GM12878 (cell line): Measurements from ENCODE around the gene DACT3. TPM values are rescaled to one million over a fixed set of nuclear protein-coding genes. Genes with fewer than 3 reads are reported as not detected.

Source experiments
- ATAC-seq: fragments of 200-7000 bp; cut with Tn5 transposase; 3 replicates; pipeline ENCODE4 v1.9.1; 2020; ENCODE audit warnings: mild to moderate bottlenecking, moderate library complexity
- BruUV-seq: library from RNA; stranded (reverse); fragments of 400-500 nt; replicated peaks from 2 replicates; lab custom pipeline; 2021; lab: Mats Ljungman, UMichigan
- CTCF ChIA-PET: fragments of 300-600 bp; sonication (Branson Sonifier 250); formaldehyde crosslinking; extraction: SDS; loops from one replicate; lab custom pipeline; 2021; ENCODE audit warnings: inconsistent platforms; lab: Yijun Ruan, JAX
- POLR2A ChIA-PET: fragments of 350-600 bp; formaldehyde crosslinking; extraction: SDS; loops from one replicate; lab custom pipeline; 2021; ENCODE audit warnings: inconsistent platforms; lab: Charles Lee
- RAD21 ChIA-PET: fragments of 300-600 bp; sonication (Branson Sonifier 250); formaldehyde crosslinking; loops from one replicate; lab custom pipeline; 2023; ENCODE audit warnings: antibody characterized with exemption; ENCODE audit not compliant: unreplicated experiment; lab: Charles Lee
- SMC1A ChIA-PET: fragments of 300-600 bp; sonication (Branson Sonifier 250); formaldehyde crosslinking; loops from one replicate; lab custom pipeline; 2023; ENCODE audit not compliant: unreplicated experiment, uncharacterized antibody; lab: Charles Lee
- DNase-seq: peaks from one replicate; pipeline ENCODE4 v3.0.0-alpha.2; 2011; ENCODE audit warnings: low read depth, low spot score
- FAIRE-seq: peaks from 3 replicates; lab custom pipeline; 2011; peaks lifted over from hg19 to GRCh38; lab: Jason Lieb, UNC
- H2AFZ ChIP-seq: 2 replicates; pipeline ENCODE4 v1.6.0; 2011; ENCODE audit warnings: low read depth, low read length, control low read depth; ENCODE audit not compliant: control insufficient read depth
- H3K27ac ChIP-seq: 2 replicates; pipeline ENCODE4 v1.5.1; 2011; ENCODE audit warnings: control low read depth; ENCODE audit not compliant: control insufficient read depth, insufficient read depth
- H3K27me3 ChIP-seq, 2 experiments: replicated peaks in 1 of 2; 2 replicates each; pipeline versions ENCODE4 v1.6.0 to v1.6.1; 2011; ENCODE audit warnings: low read length in 1 of 2; ENCODE audit not compliant: control insufficient read depth in 2 of 2, insufficient read depth in 2 of 2
- H3K36me3 ChIP-seq, 2 experiments: 2 replicates each; pipeline ENCODE4 v1.5.1; 2011; ENCODE audit warnings: low read length in 1 of 2; ENCODE audit not compliant: control insufficient read depth in 2 of 2, insufficient read depth in 2 of 2
- H3K4me1 ChIP-seq: 2 replicates; pipeline ENCODE4 v1.6.1; 2011; ENCODE audit warnings: mild to moderate bottlenecking, low read length, moderate library complexity, mixed read lengths; ENCODE audit not compliant: control insufficient read depth, insufficient read depth
- H3K4me2 ChIP-seq: 2 replicates; pipeline ENCODE4 v1.6.0; 2011; ENCODE audit warnings: control low read depth; ENCODE audit not compliant: control insufficient read depth, insufficient read depth
- H3K4me3 ChIP-seq: fragments of 200-600 bp; sonication (generic); 2 replicates; pipeline ENCODE4 v1.5.1; 2016
- H3K79me2 ChIP-seq: 2 replicates; pipeline ENCODE4 v1.6.0; 2011; ENCODE audit warnings: low read length; ENCODE audit not compliant: control insufficient read depth, insufficient read depth
- H3K9ac ChIP-seq: 2 replicates; pipeline ENCODE4 v1.8.0; 2011; ENCODE audit warnings: low read length, control low read depth, mixed read lengths; ENCODE audit not compliant: control insufficient read depth, insufficient read depth
- H3K9me3 ChIP-seq: replicated peaks from 3 replicates; pipeline ENCODE4 v1.5.1; 2011; ENCODE audit warnings: mild to moderate bottlenecking, low read length; ENCODE audit not compliant: control insufficient read depth, insufficient read depth
- H4K20me1 ChIP-seq: 2 replicates; pipeline ENCODE4 v1.6.0; 2011; ENCODE audit not compliant: control insufficient read depth, insufficient read depth
- BHLHE40 ChIP-seq, 2 experiments: fragments of 450-650 bp in 1 of 2; IDR thresholded peaks; 2 replicates each; pipeline ENCODE4 v1.6.1; 2011 to 2017; ENCODE audit warnings: low read depth in 2 of 2, borderline replicate concordance in 1 of 2, improper control_type of control experiment in 1 of 2, low read length in 1 of 2, mild to moderate bottlenecking in 1 of 2
- CHD2 ChIP-seq: IDR thresholded peaks from 2 replicates; pipeline ENCODE4 v1.6.1; 2011; ENCODE audit warnings: low read depth, low read length, improper control_type of control experiment, borderline replicate concordance
- FOXM1 ChIP-seq: IDR thresholded peaks from 2 replicates; pipeline ENCODE4 v1.6.1; 2012; ENCODE audit warnings: low read depth, mild to moderate bottlenecking, inconsistent platforms, low read length, moderate library complexity
- HDGF ChIP-seq: fragments of 450-650 bp; IDR thresholded peaks from 2 replicates; pipeline ENCODE4 v1.6.1; 2016; ENCODE audit warnings: antibody characterized with exemption
- IKZF1 ChIP-seq: fragments of 450-650 bp; conservative IDR thresholded peaks from 2 replicates; pipeline ENCODE4 v1.6.1; 2017; ENCODE audit warnings: antibody characterized with exemption, mild to moderate bottlenecking
- IKZF2 ChIP-seq, 2 experiments: fragments of 450-650 bp; IDR thresholded peaks; 2 replicates each; pipeline ENCODE4 v1.6.1; 2017; ENCODE audit warnings: mild to moderate bottlenecking in 2 of 2, moderate library complexity in 2 of 2
- MAX ChIP-seq: IDR thresholded peaks from 2 replicates; pipeline ENCODE4 v1.6.1; 2012; ENCODE audit warnings: low read depth, low read length, improper control_type of control experiment
- TARDBP ChIP-seq: IDR thresholded peaks from 2 replicates; pipeline ENCODE4 v1.6.1; 2016; ENCODE audit warnings: borderline replicate concordance
- WGBS: methylation state at CpG from one replicate; pipeline ENCODE4 v1.1.6; 2016; ENCODE audit warnings: low lambda C conversion rate; ENCODE audit not compliant: insufficient replicate concordance, insufficient coverage; ENCODE audit errors: missing lambda C conversion rate; 5-methylcytosine and 5-hydroxymethylcytosine counted together
- in situ Hi-C: fragments of 300-500 bp; cut with MboI; formaldehyde crosslinking; loops from 9 replicates; pipeline ENCODE4 v1.14.3; 2018; ENCODE audit warnings: mixed read lengths
- intact Hi-C: fragments of 100-400 bp; cut with micrococcal nuclease; formaldehyde crosslinking; loops from one replicate; pipeline ENCODE4 v1.14.2; 2022; ENCODE audit not compliant: unreplicated experiment
- polyA plus RNA-seq, 11 experiments: library from polyadenylated mRNA; depleted of rRNA in 4 of 11; unstranded in 6 of 11; stranded (reverse) in 5 of 11; fragments of >200 nt; fragmentation: Nextera tagmentation in 4 of 11; fragmentation: Illumina TruSeq in 1 of 11; extraction: Ambion mirVana in 4 of 11; extraction: Trizol in 1 of 11; gene quantifications; 1 replicate in 1 of 11; 2 replicates in 10 of 11; pipeline versions ENCODE4 v1.2.1 to v1.2.3, GENCODE V29; 2011 to 2016; ENCODE audit warnings: inconsistent platforms in 2 of 11, missing spikeins in 2 of 11, low read depth in 1 of 11
- total RNA-seq, 4 experiments: library from RNA; depleted of rRNA in 3 of 4; stranded (reverse); fragments of >200 nt in 3 of 4; fragmentation: Illumina TruSeq in 1 of 4; extraction: Trizol in 1 of 4; gene quantifications; 2 replicates each; pipeline versions ENCODE4 v1.2.1 to v1.2.3, GENCODE V29; 2013 to 2021
- TF ChIP-seq, protein P1 (sequence below): fragments of 450-650 bp; formaldehyde crosslinking; IDR thresholded peaks from 2 replicates; pipeline ENCODE4 v1.5.0; 2022; ENCODE audit warnings: mild to moderate bottlenecking, missing genetic modification characterization

DACT3 gene
- total and polyA plus RNA-seq, 10 of the 15 experiments (the other 5 are each of a cell fraction or from before 2014, with no cell fraction given) = 0.05 to 2.5 (median 0.35) TPM; not detected in 1

GRCh38 chr19:46659151-46660007 is 1.6 kb downstream of the DACT3 start:
- FAIRE-seq = no peak
- Histone ChIP-seq H3K27ac (no peak overlapping the region), H3K9me3 (no peaks in the 10 kb centered on the region), H3K4me3 (peak overlapping the region; percentile 52; the same call in 1 of the 2 replicates), H3K9ac (no peak overlapping the region; the same call in 1 of the 2 replicates), H3K4me1 (peaks cover 22% of the 10 kb centered on the region), H3K79me2 (no peaks in the 10 kb centered on the region), H2AFZ (no peak overlapping the region), H4K20me1 (no peaks in the 10 kb centered on the region), H3K4me2 (peak overlapping the region; percentile 94), H3K27me3 (peaks cover 3% of the 10 kb centered on the region in 2 experiments; a peak in 3 of 4 replicates), H3K36me3 (no peaks in the 10 kb centered on the region)
- ChIA-PET SMC1A (interaction anchor here (0.9 to 7.7 kb wide), 3 partner anchors 11 to 129 kb away, joined by 3 to 286 read pairs (median 4); partner anchors contain the start of gene PTGIR), POLR2A (interaction anchor here (0.6 to 1.6 kb wide), 7 partner anchors 37 to 157 kb away, joined by 3 to 6 read pairs (median 3); partner anchors contain the start of gene CALM3), CTCF (interaction anchor here (0.7 to 11.5 kb wide), 2 partner anchors 43 to 47 kb away, joined by 3 to 434 read pairs; no protein-coding TSS in a partner anchor), RAD21 (interaction anchor here (0.5 to 3.0 kb wide), 4 partner anchors 41 to 130 kb away, joined by 3 to 27 read pairs (median 6); no protein-coding TSS in a partner anchor)
- ATAC-seq = no peak
- intact Hi-C loops = no loop called here
- no peak for DNase-seq
- no TSS peak for BruUV-seq
- in situ Hi-C loops = loop anchor here (5.0 kb wide), 1 partner anchor 47 kb away; no protein-coding TSS in a partner anchor
- TF ChIP-seq MAX (no peak), HDGF (peak; percentile 75; the same call in 1 of the 2 replicates), FOXM1 (no peak), CHD2 (0 out of 2 replicates have a peak, but pooled peaks have one; percentile 16), TARDBP (no peak), BHLHE40 (IDR thresholded peaks at IDR 0.05; ENCODE audit: borderline replicate concordance in 1 of 2, low read depth in 2 of 2, low read length in 1 of 2) (peak in 1 of 2 experiments; percentile 11; a peak in 1 of 4 replicates), IKZF1 (peak; percentile 49), IKZF2 (IDR thresholded peaks at IDR 0.05) (peak; percentile 19 to 34; a peak in 2 of 4 replicates)
- TF ChIP-seq, protein P1, sequence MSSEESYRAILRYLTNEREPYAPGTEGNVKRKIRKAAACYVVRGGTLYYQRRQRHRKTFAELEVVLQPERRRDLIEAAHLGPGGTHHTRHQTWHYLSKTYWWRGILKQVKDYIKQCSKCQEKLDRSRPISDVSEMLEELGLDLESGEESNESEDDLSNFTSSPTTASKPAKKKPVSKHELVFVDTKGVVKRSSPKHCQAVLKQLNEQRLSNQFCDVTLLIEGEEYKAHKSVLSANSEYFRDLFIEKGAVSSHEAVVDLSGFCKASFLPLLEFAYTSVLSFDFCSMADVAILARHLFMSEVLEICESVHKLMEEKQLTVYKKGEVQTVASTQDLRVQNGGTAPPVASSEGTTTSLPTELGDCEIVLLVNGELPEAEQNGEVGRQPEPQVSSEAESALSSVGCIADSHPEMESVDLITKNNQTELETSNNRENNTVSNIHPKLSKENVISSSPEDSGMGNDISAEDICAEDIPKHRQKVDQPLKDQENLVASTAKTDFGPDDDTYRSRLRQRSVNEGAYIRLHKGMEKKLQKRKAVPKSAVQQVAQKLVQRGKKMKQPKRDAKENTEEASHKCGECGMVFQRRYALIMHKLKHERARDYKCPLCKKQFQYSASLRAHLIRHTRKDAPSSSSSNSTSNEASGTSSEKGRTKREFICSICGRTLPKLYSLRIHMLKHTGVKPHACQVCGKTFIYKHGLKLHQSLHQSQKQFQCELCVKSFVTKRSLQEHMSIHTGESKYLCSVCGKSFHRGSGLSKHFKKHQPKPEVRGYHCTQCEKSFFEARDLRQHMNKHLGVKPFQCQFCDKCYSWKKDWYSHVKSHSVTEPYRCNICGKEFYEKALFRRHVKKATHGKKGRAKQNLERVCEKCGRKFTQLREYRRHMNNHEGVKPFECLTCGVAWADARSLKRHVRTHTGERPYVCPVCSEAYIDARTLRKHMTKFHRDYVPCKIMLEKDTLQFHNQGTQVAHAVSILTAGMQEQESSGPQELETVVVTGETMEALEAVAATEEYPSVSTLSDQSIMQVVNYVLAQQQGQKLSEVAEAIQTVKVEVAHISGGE (CRISPR knock-in tag) = no peak
- WGBS = 7% methylated on average over 26 of the region's 28 CpGs
